Ishikawa (cell line): ENCODE data around the gene CUL9.

Source experiments
- CEBPB ChIP-seq: IDR thresholded peaks from 2 replicates; pipeline ENCODE4 v1.6.1; 2012
- CREB1 ChIP-seq: IDR thresholded peaks from 2 replicates; pipeline ENCODE4 v1.6.1; 2012; ENCODE audit warnings: low read depth
- EGR1 ChIP-seq: IDR thresholded peaks from 2 replicates; pipeline ENCODE4 v1.6.1; 2012
- EP300 ChIP-seq: IDR thresholded peaks from 2 replicates; pipeline ENCODE4 v1.6.1; 2012; ENCODE audit warnings: borderline replicate concordance
- FOXM1 ChIP-seq: IDR thresholded peaks from 2 replicates; pipeline ENCODE4 v1.6.1; 2012; ENCODE audit warnings: low read depth, borderline replicate concordance
- MAX ChIP-seq: IDR thresholded peaks from 2 replicates; pipeline ENCODE4 v1.6.1; 2012
- NFIC ChIP-seq: IDR thresholded peaks from 2 replicates; pipeline ENCODE4 v1.6.1; 2012
- RAD21 ChIP-seq: IDR thresholded peaks from 2 replicates; pipeline ENCODE4 v1.6.1; 2012; ENCODE audit warnings: low read depth
- REST ChIP-seq: IDR thresholded peaks from 2 replicates; pipeline ENCODE4 v1.6.1; 2012; ENCODE audit warnings: low read depth, mild to moderate bottlenecking
- TAF1 ChIP-seq: IDR thresholded peaks from 2 replicates; pipeline ENCODE4 v1.6.1; 2012; ENCODE audit warnings: low read depth, mild to moderate bottlenecking
- TCF12 ChIP-seq: IDR thresholded peaks from 2 replicates; pipeline ENCODE4 v1.6.1; 2012; ENCODE audit warnings: low read depth
- TEAD4 ChIP-seq: IDR thresholded peaks from 2 replicates; pipeline ENCODE4 v1.6.1; 2012
- YY1 ChIP-seq: IDR thresholded peaks from 2 replicates; pipeline ENCODE4 v1.6.1; 2012; ENCODE audit warnings: low read depth
- ZBTB7A ChIP-seq: IDR thresholded peaks from 2 replicates; pipeline ENCODE4 v1.6.1; 2012; ENCODE audit warnings: low read depth
- TF ChIP-seq, protein P1 (sequence below): IDR thresholded peaks from 2 replicates; pipeline ENCODE4 v1.6.1; 2012

The CUL9 gene

GRCh38 chr6:43180058-43180457, 1.9 kb upstream of the CUL9 start:
- TF ChIP-seq CREB1 (no peak), TCF12 (no peak), FOXM1 (no peak), EGR1 (no peak), ZBTB7A (no peak), REST (no peak), RAD21 (no peak), CEBPB (no peak), TAF1 (no peak), NFIC (no peak), YY1 (no peak), TEAD4 (no peak), EP300 (no peak), MAX (no peak)
- TF ChIP-seq, protein P1, sequence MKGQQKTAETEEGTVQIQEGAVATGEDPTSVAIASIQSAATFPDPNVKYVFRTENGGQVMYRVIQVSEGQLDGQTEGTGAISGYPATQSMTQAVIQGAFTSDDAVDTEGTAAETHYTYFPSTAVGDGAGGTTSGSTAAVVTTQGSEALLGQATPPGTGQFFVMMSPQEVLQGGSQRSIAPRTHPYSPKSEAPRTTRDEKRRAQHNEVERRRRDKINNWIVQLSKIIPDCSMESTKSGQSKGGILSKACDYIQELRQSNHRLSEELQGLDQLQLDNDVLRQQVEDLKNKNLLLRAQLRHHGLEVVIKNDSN: no peak

GRCh38 chr6:43180985-43181384, 1.0 kb upstream of the CUL9 start:
- TF ChIP-seq REST: no peak
- no peak for TF ChIP-seq EGR1
- TF ChIP-seq MAX: no peak
- TF ChIP-seq, protein P1: no peak
- TF ChIP-seq NFIC: no peak
- no peak for TF ChIP-seq CREB1

DNA sequence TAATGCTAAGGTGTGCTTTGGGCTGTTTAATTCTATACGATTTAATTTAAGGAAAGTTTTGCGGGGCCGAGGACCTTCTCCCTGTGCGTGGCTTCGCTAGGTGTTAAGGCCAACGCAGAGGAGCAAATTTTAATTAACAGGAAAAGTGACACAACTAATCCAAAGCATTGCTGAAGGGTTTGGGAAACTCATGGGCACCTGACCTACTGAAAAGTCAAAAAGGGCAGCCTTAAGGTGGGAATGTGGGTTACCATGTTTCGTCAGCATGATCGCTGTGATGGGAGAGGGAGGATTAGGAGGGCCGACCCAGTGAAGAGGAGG, 415 bp upstream of the CUL9 start:
- TF ChIP-seq CREB1: no peak
- TF ChIP-seq RAD21: no peak
- TF ChIP-seq MAX: no peak
- no peak for TF ChIP-seq ZBTB7A
- no peak for TF ChIP-seq TAF1
- no peak for TF ChIP-seq TCF12

- TF ChIP-seq MAX: no peak
- TF ChIP-seq TEAD4: no peak
- no peak for TF ChIP-seq ZBTB7A
- no peak for TF ChIP-seq CEBPB
- no peak for TF ChIP-seq EP300
- TF ChIP-seq TAF1: no peak
- TF ChIP-seq REST: no peak
- no peak for TF ChIP-seq RAD21
- no peak for TF ChIP-seq YY1
- TF ChIP-seq, protein P1: no peak
- TF ChIP-seq CREB1: no peak
- TF ChIP-seq NFIC: no peak
Measured at GRCh38 chr6:43183441-43183840, 1.4 kb downstream of the CUL9 start.
